ENCODE data around the gene SPANXN2. TPM values are rescaled to one million over a fixed set of nuclear protein-coding genes. Genes with fewer than 3 reads are reported as not detected.
"Not testable (repeated sequence)": the region's sequence is repeated elsewhere in the genome, so short reads cannot be mapped to it uniquely, and the experiment has no call there.

SPANXN2 gene, protein sequence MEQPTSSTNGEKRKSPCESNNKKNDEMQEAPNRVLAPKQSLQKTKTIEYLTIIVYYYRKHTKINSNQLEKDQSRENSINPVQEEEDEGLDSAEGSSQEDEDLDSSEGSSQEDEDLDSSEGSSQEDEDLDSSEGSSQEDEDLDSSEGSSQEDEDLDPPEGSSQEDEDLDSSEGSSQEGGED
- not detected in 2 replicates for total RNA-seq

GRCh38 chrX:143720652-143721051 lies at the start of gene SPANXN2:
SPANXN2 (minus strand) TSS chrX:143720752; CDS start chrX:143720668, 84 bp downstream.
- not testable (repeated sequence) for H3K4me3 ChIP-seq (ENCODE audit: insufficient read depth, low read length); H3K27me3 ChIP-seq (ENCODE audit: insufficient read depth, low read length); H3K4me1 ChIP-seq (ENCODE audit: insufficient read depth, low read length); H3K79me2 ChIP-seq (ENCODE audit: insufficient read depth, low read length); H4K20me1 ChIP-seq (ENCODE audit: insufficient read depth, low read length); DNase-seq (ENCODE audit: insufficient read length, low spot score, missing footprints); H3K27ac ChIP-seq (ENCODE audit: low read depth, low read length); H3K36me3 ChIP-seq (ENCODE audit: insufficient read depth, low read length); H3K4me2 ChIP-seq (ENCODE audit: insufficient read depth, low read length); H3K9me3 ChIP-seq (ENCODE audit: low read depth, low read length); H2AFZ ChIP-seq (ENCODE audit: low read length)

GRCh38 chrX:143768976-143769375 lies 48.4 kb upstream of the SPANXN2 start:
- H3K4me2 ChIP-seq (ENCODE audit: insufficient read depth, low read length): no peak overlapping the region
- no peak for DNase-seq (ENCODE audit: insufficient read length, low spot score, missing footprints)
- TF ChIP-seq CTCF (IDR thresholded peaks at IDR 0.05; ENCODE audit: extremely low read depth, low read depth, low read length): no peak

GRCh38 chrX:143767789-143768188 lies 47.2 kb upstream of the SPANXN2 start:
- H3K36me3 ChIP-seq (ENCODE audit: insufficient read depth, low read length); H3K4me2 ChIP-seq (ENCODE audit: insufficient read depth, low read length); H3K79me2 ChIP-seq (ENCODE audit: insufficient read depth, low read length); DNase-seq (ENCODE audit: insufficient read length, low spot score, missing footprints); H3K27me3 ChIP-seq (ENCODE audit: insufficient read depth, low read length); H3K4me1 ChIP-seq (ENCODE audit: insufficient read depth, low read length); H3K27ac ChIP-seq (ENCODE audit: low read depth, low read length); H4K20me1 ChIP-seq (ENCODE audit: insufficient read depth, low read length); H3K9me3 ChIP-seq (ENCODE audit: low read depth, low read length); H2AFZ ChIP-seq (ENCODE audit: low read length); H3K4me3 ChIP-seq (ENCODE audit: insufficient read depth, low read length): not testable (repeated sequence)

More at GRCh38 chrX:143768976-143769375, 48.4 kb upstream of the SPANXN2 start:
- H3K36me3 ChIP-seq (ENCODE audit: insufficient read depth, low read length): no peaks in the 10 kb centered on the region
- H3K4me3 ChIP-seq (ENCODE audit: insufficient read depth, low read length): no peak overlapping the region
- H3K9me3 ChIP-seq (ENCODE audit: low read depth, low read length): no peaks in the 10 kb centered on the region
- H3K79me2 ChIP-seq (ENCODE audit: insufficient read depth, low read length): no peaks in the 10 kb centered on the region
- no peaks in the 10 kb centered on the region for H3K4me1 ChIP-seq (ENCODE audit: insufficient read depth, low read length)
- no peak overlapping the region for H3K27ac ChIP-seq (ENCODE audit: low read depth, low read length)
- H2AFZ ChIP-seq (ENCODE audit: low read length): no peak overlapping the region
- no peaks in the 10 kb centered on the region for H3K27me3 ChIP-seq (ENCODE audit: insufficient read depth, low read length)
- H4K20me1 ChIP-seq (ENCODE audit: insufficient read depth, low read length): no peaks in the 10 kb centered on the region

- Histone ChIP-seq H3K4me2 (ENCODE audit: insufficient read depth, low read length) (no peak overlapping the region), H3K9me3 (ENCODE audit: low read depth, low read length) (no peaks in the 10 kb centered on the region)
- no peak for TF ChIP-seq CTCF (IDR thresholded peaks at IDR 0.05; ENCODE audit: extremely low read depth, low read depth, low read length)
These were observed 37.3 kb upstream of the SPANXN2 start for GRCh38 chrX:143757887-143758286.

GRCh38 chrX:143757375-143757774 lies 36.8 kb upstream of the SPANXN2 start:
- H3K36me3 ChIP-seq (ENCODE audit: insufficient read depth, low read length): no peaks in the 10 kb centered on the region
- no peaks in the 10 kb centered on the region for H3K79me2 ChIP-seq (ENCODE audit: insufficient read depth, low read length)
- H3K4me1 ChIP-seq (ENCODE audit: insufficient read depth, low read length): no peaks in the 10 kb centered on the region
- no peaks in the 10 kb centered on the region for H3K27me3 ChIP-seq (ENCODE audit: insufficient read depth, low read length)
- no peak for TF ChIP-seq CTCF (IDR thresholded peaks at IDR 0.05; ENCODE audit: extremely low read depth, low read depth, low read length)
- no peak for DNase-seq (ENCODE audit: insufficient read length, low spot score, missing footprints)
- H3K4me2 ChIP-seq (ENCODE audit: insufficient read depth, low read length): no peak overlapping the region
- H4K20me1 ChIP-seq (ENCODE audit: insufficient read depth, low read length): no peaks in the 10 kb centered on the region
- no peak overlapping the region for H3K27ac ChIP-seq (ENCODE audit: low read depth, low read length)
- no peak overlapping the region for H3K4me3 ChIP-seq (ENCODE audit: insufficient read depth, low read length)
- H2AFZ ChIP-seq (ENCODE audit: low read length): no peak overlapping the region
- H3K9me3 ChIP-seq (ENCODE audit: low read depth, low read length): no peaks in the 10 kb centered on the region

More at GRCh38 chrX:143757887-143758286, 37.3 kb upstream of the SPANXN2 start:
- Histone ChIP-seq H2AFZ (ENCODE audit: low read length) (no peak overlapping the region), H3K36me3 (ENCODE audit: insufficient read depth, low read length) (no peaks in the 10 kb centered on the region), H3K4me1 (ENCODE audit: insufficient read depth, low read length) (no peaks in the 10 kb centered on the region), H3K27ac (ENCODE audit: low read depth, low read length) (no peak overlapping the region), H4K20me1 (ENCODE audit: insufficient read depth, low read length) (no peaks in the 10 kb centered on the region), H3K79me2 (ENCODE audit: insufficient read depth, low read length) (no peaks in the 10 kb centered on the region), H3K27me3 (ENCODE audit: insufficient read depth, low read length) (no peaks in the 10 kb centered on the region), H3K4me3 (ENCODE audit: insufficient read depth, low read length) (no peak overlapping the region)
- no peak for DNase-seq (ENCODE audit: insufficient read length, low spot score, missing footprints)

Measured in osteoblast (primary cell).